HepG2 (cell line): ENCODE data around the gene AHCTF1. TPM values are rescaled to one million over a fixed set of nuclear protein-coding genes. Genes with fewer than 3 reads are reported as not detected.

Experiments used
- ATAC-seq: fragments of 200-7000 bp; cut with Tn5 transposase; 3 replicates; pipeline ENCODE4 v1.9.1; 2020; ENCODE audit warnings: mild to moderate bottlenecking, moderate library complexity
- BruUV-seq: library from RNA; stranded (reverse); fragments of 400-500 nt; replicated peaks from 2 replicates; lab custom pipeline; 2021; lab: Mats Ljungman, UMichigan
- CTCF ChIA-PET: fragments of 300-600 bp; formaldehyde crosslinking; extraction: SDS; loops from one replicate; lab custom pipeline; 2021; ENCODE audit warnings: low total read pairs, inconsistent platforms, low intra/inter-chr PET ratio; lab: Yijun Ruan, JAX
- POLR2A ChIA-PET: fragments of 350-600 bp; sonication (Branson Sonifier 250); formaldehyde crosslinking; loops from one replicate; lab custom pipeline; 2020; ENCODE audit warnings: antibody characterized with exemption, inconsistent platforms; lab: Yijun Ruan, JAX
- DNase-seq: peaks from one replicate; pipeline ENCODE4 v3.0.0-alpha.2; 2015; ENCODE audit warnings: low spot score
- FAIRE-seq: peaks from 3 replicates; lab custom pipeline; 2011; peaks lifted over from hg19 to GRCh38; lab: Jason Lieb, UNC
- H2AFZ ChIP-seq: one replicate; pipeline ENCODE4 v1.6.1; 2011; ENCODE audit warnings: low read length, inconsistent platforms
- H3K27ac ChIP-seq: fragments of 300-600 bp; 3 replicates; pipeline ENCODE4 v1.8.0; 2011; ENCODE audit warnings: mixed run types, mild to moderate bottlenecking, mixed read lengths, low read length, inconsistent platforms; ENCODE audit not compliant: insufficient read depth; ENCODE audit errors: extremely low read length
- H3K27me3 ChIP-seq, 2 experiments: fragments of 200-600 bp in 1 of 2; 2 replicates in 1 of 2; 3 replicates in 1 of 2; pipeline versions ENCODE4 v1.6.0 to v1.8.0; 2011; ENCODE audit warnings: low read length in 2 of 2, mild to moderate bottlenecking in 2 of 2, moderate library complexity in 2 of 2, inconsistent platforms in 1 of 2; ENCODE audit not compliant: insufficient read depth in 2 of 2, control insufficient read depth in 1 of 2
- H3K36me3 ChIP-seq, 2 experiments: fragments of 200-600 bp in 1 of 2; replicated peaks in 1 of 2; 2 replicates in 1 of 2; 3 replicates in 1 of 2; pipeline versions ENCODE4 v1.5.1 to v1.8.0; 2011; ENCODE audit warnings: low read length in 2 of 2, inconsistent platforms in 1 of 2; ENCODE audit not compliant: insufficient read depth in 2 of 2, control insufficient read depth in 1 of 2
- H3K4me1 ChIP-seq: 2 replicates; pipeline ENCODE4 v1.5.1; 2012; ENCODE audit warnings: low read length, inconsistent platforms; ENCODE audit not compliant: insufficient read depth
- H3K4me2 ChIP-seq: 2 replicates; pipeline ENCODE4 v1.6.0; 2011; ENCODE audit warnings: low read depth, low read length, inconsistent platforms
- H3K4me3 ChIP-seq, 3 experiments: fragments of 200-600 bp in 1 of 3; sonication (generic), shearing (Covaris generic) in 1 of 3; replicated peaks in 1 of 3; 2 replicates each; pipeline ENCODE4 v1.5.1; 2011 to 2016; ENCODE audit warnings: low read length in 3 of 3, inconsistent platforms in 2 of 3, low read depth in 2 of 3, mild to moderate bottlenecking in 2 of 3, control low read depth in 1 of 3, mixed read lengths in 1 of 3; ENCODE audit not compliant: insufficient read depth in 1 of 3
- H3K79me2 ChIP-seq: one replicate; pipeline ENCODE4 v1.6.1; 2011; ENCODE audit warnings: low read length, inconsistent platforms; ENCODE audit not compliant: insufficient read depth
- H3K9ac ChIP-seq: 2 replicates; pipeline ENCODE4 v1.6.0; 2011; ENCODE audit warnings: mild to moderate bottlenecking, low read depth, low read length, inconsistent platforms; ENCODE audit not compliant: insufficient read depth
- H3K9me3 ChIP-seq: 2 replicates; pipeline ENCODE4 v1.5.1; 2012; ENCODE audit warnings: mild to moderate bottlenecking, low read length
- H4K20me1 ChIP-seq: 2 replicates; pipeline ENCODE4 v1.6.0; 2011; ENCODE audit warnings: inconsistent platforms, mild to moderate bottlenecking, low read length, moderate library complexity; ENCODE audit not compliant: insufficient read depth
- DMTF1 ChIP-seq: sonication (generic); formaldehyde crosslinking; IDR thresholded peaks from 2 replicates; pipeline ENCODE4 v1.4.0; 2020; ENCODE audit warnings: mild to moderate bottlenecking, missing genetic modification reagents
- EHMT2 ChIP-seq: fragments of 200-600 bp; sonication (generic); IDR thresholded peaks from 2 replicates; pipeline ENCODE4 v1.7.0; 2017; ENCODE audit warnings: antibody characterized with exemption, low read depth, low read length, borderline replicate concordance
- IKZF5 ChIP-seq: IDR thresholded peaks from 2 replicates; pipeline ENCODE4 v1.6.1; 2018; ENCODE audit warnings: missing genetic modification reagents, mild to moderate bottlenecking, missing compliant biosample characterization
- ISL2 ChIP-seq: sonication (generic); formaldehyde crosslinking; IDR thresholded peaks from 2 replicates; pipeline ENCODE4 v1.5.0; 2020; ENCODE audit warnings: missing genetic modification reagents
- JUND ChIP-seq: sonication (generic); formaldehyde crosslinking; IDR thresholded peaks from 2 replicates; pipeline ENCODE4 v1.8.0; 2022; ENCODE audit warnings: mild to moderate bottlenecking, missing genetic modification reagents
- KDM3A ChIP-seq: IDR thresholded peaks from 2 replicates; pipeline ENCODE4 v1.6.1; 2018; ENCODE audit warnings: low read depth, missing compliant biosample characterization
- RBM22 ChIP-seq: fragments of 200-400 bp; formaldehyde crosslinking; optimal IDR thresholded peaks from 2 replicates; pipeline ENCODE3; 2017; ENCODE audit warnings: mild to moderate bottlenecking, low read length, moderate library complexity
- RFX5 ChIP-seq: IDR thresholded peaks from 2 replicates; pipeline ENCODE4 v1.6.1; 2011; ENCODE audit warnings: low read depth, low read length, improper control_type of control experiment
- RXRA ChIP-seq: sonication (generic); formaldehyde crosslinking; IDR thresholded peaks from 2 replicates; pipeline ENCODE4 v1.5.1; 2020; ENCODE audit warnings: missing genetic modification reagents
- SMARCE1 ChIP-seq: fragments of 450-650 bp; IDR thresholded peaks from 2 replicates; pipeline ENCODE4 v1.6.1; 2017; ENCODE audit warnings: borderline replicate concordance
- ZBTB33 ChIP-seq: sonication (generic); formaldehyde crosslinking; IDR thresholded peaks from 2 replicates; pipeline ENCODE4 v1.4.0; 2020; ENCODE audit warnings: missing genetic modification reagents
- ZNF331 ChIP-seq: sonication (generic); formaldehyde crosslinking; IDR thresholded peaks from 2 replicates; pipeline ENCODE4 v1.4.0; 2020; ENCODE audit warnings: missing genetic modification reagents
- ZNF335 ChIP-seq: sonication (generic); formaldehyde crosslinking; IDR thresholded peaks from 2 replicates; pipeline ENCODE4 v1.4.0; 2020; ENCODE audit warnings: missing genetic modification reagents
- ZNF383 ChIP-seq: sonication (generic); formaldehyde crosslinking; IDR thresholded peaks from 2 replicates; pipeline ENCODE4 v1.4.0; 2020; ENCODE audit warnings: missing genetic modification reagents, mild to moderate bottlenecking, borderline replicate concordance
- ZNF530 ChIP-seq: sonication (generic); formaldehyde crosslinking; IDR thresholded peaks from 2 replicates; pipeline ENCODE4 v1.5.0; 2020; ENCODE audit warnings: low read depth, mild to moderate bottlenecking, missing genetic modification reagents
- ZNF549 ChIP-seq: sonication (generic); formaldehyde crosslinking; IDR thresholded peaks from 2 replicates; pipeline ENCODE4 v1.5.0; 2020; ENCODE audit warnings: missing genetic modification reagents
- ZNF563 ChIP-seq: sonication (generic); formaldehyde crosslinking; IDR thresholded peaks from 2 replicates; pipeline ENCODE4 v1.8.0; 2022; ENCODE audit warnings: mild to moderate bottlenecking, moderate library complexity, missing genetic modification reagents
- WGBS: methylation state at CpG from one replicate; pipeline ENCODE4 v1.1.6; 2017; ENCODE audit warnings: low lambda C conversion rate; 5-methylcytosine and 5-hydroxymethylcytosine counted together
- in situ Hi-C: cut with HindIII; loops from 2 replicates; pipeline ENCODE4 v1.10.0; 2017; ENCODE audit warnings: low pct_unique_long_range_greater_than_20kb; ENCODE audit not compliant: extremely low pct_ligation_motif_present
- intact Hi-C: fragments of 100-400 bp; cut with micrococcal nuclease; formaldehyde crosslinking; loops from one replicate; pipeline ENCODE4 v1.10.0; 2022; ENCODE audit not compliant: unreplicated experiment
- polyA plus RNA-seq, 8 experiments: library from polyadenylated mRNA; depleted of rRNA in 3 of 8; stranded (reverse) in 7 of 8; unstranded in 1 of 8; fragments of >200 nt; fragmentation: Illumina TruSeq in 4 of 8; extraction: Trizol in 4 of 8; gene quantifications; 2 replicates each; pipeline versions ENCODE4 v1.2.1 to v1.2.3, GENCODE V29; 2011 to 2016; ENCODE audit warnings: low read depth in 4 of 8, missing spikeins in 1 of 8, mixed read lengths in 1 of 8; ENCODE audit not compliant: insufficient read depth in 1 of 8
- total RNA-seq, 5 experiments: library from RNA; depleted of rRNA; stranded (reverse); fragments of >200 nt; fragmentation: Illumina TruSeq; extraction: Trizol; gene quantifications; 2 replicates each; pipeline ENCODE4 v1.2.3, GENCODE V29; 2016; ENCODE audit warnings: low read depth in 1 of 5
- TF ChIP-seq, protein P1 (sequence below): sonication (generic); formaldehyde crosslinking; IDR thresholded peaks from 2 replicates; pipeline ENCODE4 v1.8.1; 2023; ENCODE audit warnings: missing genetic modification reagents, mild to moderate bottlenecking, borderline replicate concordance

The AHCTF1 gene
- total and polyA plus RNA-seq, 2 of the 13 experiments (the other 11 are each of a cell fraction or from before 2014, with no cell fraction given), result 16.6 to 45.9 TPM

DNA sequence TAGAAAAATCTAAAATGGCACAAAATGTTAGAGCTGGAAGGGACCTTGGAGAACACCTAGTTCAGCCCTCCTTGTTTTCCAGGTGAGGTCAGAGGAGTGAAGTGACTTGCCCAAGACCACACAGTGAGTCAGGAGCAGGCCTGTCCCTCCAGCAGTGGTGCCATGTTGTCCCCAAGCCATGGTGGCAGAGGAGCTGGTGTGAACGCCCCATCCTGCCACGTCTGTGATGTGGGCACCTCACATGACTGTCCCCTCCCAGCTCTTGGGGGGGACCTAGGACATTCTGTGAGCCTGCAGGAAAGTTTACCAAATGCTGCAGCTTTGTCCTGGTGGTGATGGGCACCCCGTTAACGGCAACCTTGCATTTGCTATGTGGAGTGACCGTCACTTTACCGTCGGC, 141.4 kb downstream of the AHCTF1 start:
- H4K20me1 ChIP-seq, result no peaks in the 10 kb centered on the region
- FAIRE-seq, result no peak
- intact Hi-C loops (no loop called here), in situ Hi-C loops (no loop called here)
- no peak overlapping the region for H3K4me2 ChIP-seq
- peaks cover 29% of the 10 kb centered on the region for H3K4me1 ChIP-seq
- H3K9ac ChIP-seq, result no peak overlapping the region
- no TSS peak for BruUV-seq
- peaks cover 6% of the 10 kb centered on the region; the same call in 1 of the 2 replicates for H3K9me3 ChIP-seq
- whole genome bisulfite sequencing, result 83% methylated on average over 6 of the region's 7 CpGs
- H3K4me3 ChIP-seq, result no peak overlapping the region
- DNase-seq, result no peak
- no peaks in the 10 kb centered on the region for H3K36me3 ChIP-seq
- no peak; the same call in 2 of the 3 replicates for ATAC-seq
- TF ChIP-seq, protein P1, sequence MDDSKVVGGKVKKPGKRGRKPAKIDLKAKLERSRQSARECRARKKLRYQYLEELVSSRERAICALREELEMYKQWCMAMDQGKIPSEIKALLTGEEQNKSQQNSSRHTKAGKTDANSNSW, result no peak
- TF ChIP-seq ZNF549 (CRISPR knock-in tag), result no peak
- no peak for TF ChIP-seq ISL2
- TF ChIP-seq KDM3A, result no peak
- no peak for TF ChIP-seq RBM22
- no peak for TF ChIP-seq EHMT2
- TF ChIP-seq ZNF383 (CRISPR knock-in tag), result no peak
- TF ChIP-seq SMARCE1, result no peak
- TF ChIP-seq ZNF530 (CRISPR knock-in tag), result no peak
- TF ChIP-seq ZBTB33 (CRISPR knock-in tag), result no peak
- TF ChIP-seq RFX5, result no peak
- TF ChIP-seq RXRA (CRISPR knock-in tag), result no peak
- no peak for TF ChIP-seq IKZF5 (CRISPR knock-in tag)
- no peak for TF ChIP-seq ZNF563
- TF ChIP-seq ZNF331, result no peak
- TF ChIP-seq ZNF335 (CRISPR knock-in tag), result no peak
- no peak for TF ChIP-seq DMTF1
- TF ChIP-seq JUND, result no peak
- no peak overlapping the region for H2AFZ ChIP-seq
- H3K79me2 ChIP-seq, result no peaks in the 10 kb centered on the region
- ChIA-PET POLR2A (no interaction called here), CTCF (no interaction called here)
- peaks cover 1 to 13% of the 10 kb centered on the region in 2 experiments; a peak in 3 of 5 replicates for H3K27me3 ChIP-seq
- no peak overlapping the region for H3K27ac ChIP-seq
